HepG2 (cell line): Measurements from ENCODE around the gene IFT122. TPM values are rescaled to one million over a fixed set of nuclear protein-coding genes. Genes with fewer than 3 reads are reported as not detected.

Experiments
- DPF2 ChIP-seq: sonication (generic); formaldehyde crosslinking; IDR thresholded peaks from 2 replicates; pipeline ENCODE4 v1.4.0; 2020; ENCODE audit warnings: mild to moderate bottlenecking, low read depth, missing genetic modification reagents, borderline replicate concordance
- FIP1L1 ChIP-seq: fragments of 200-400 bp; formaldehyde crosslinking; IDR thresholded peaks from 2 replicates; pipeline ENCODE4 v1.6.1; 2018; ENCODE audit warnings: low read depth, mild to moderate bottlenecking, low read length, moderate library complexity, borderline replicate concordance; ENCODE audit not compliant: insufficient read depth
- HNRNPL ChIP-seq: fragments of 200-400 bp; formaldehyde crosslinking; IDR thresholded peaks from 2 replicates; pipeline ENCODE4 v1.6.1; 2017; ENCODE audit warnings: mild to moderate bottlenecking, low read depth, low read length
- TBL1XR1 ChIP-seq: fragments of 150-350 bp; IDR thresholded peaks from 2 replicates; pipeline ENCODE4 v1.6.1; 2014; ENCODE audit warnings: borderline replicate concordance, low read length; ENCODE audit not compliant: partially characterized antibody
- TBX3 ChIP-seq: fragments of 450-650 bp; IDR thresholded peaks from 2 replicates; pipeline ENCODE4 v1.6.1; 2017; ENCODE audit warnings: antibody characterized with exemption, mild to moderate bottlenecking, inconsistent platforms, borderline replicate concordance
- ZNF205 ChIP-seq: IDR thresholded peaks from 2 replicates; pipeline ENCODE4 v1.6.1; 2018; ENCODE audit warnings: missing biosample characterization, missing genetic modification reagents
- ZNF747 ChIP-seq: sonication (generic); formaldehyde crosslinking; IDR thresholded peaks from 2 replicates; pipeline ENCODE4 v1.8.1; 2023; ENCODE audit warnings: missing genetic modification reagents, mild to moderate bottlenecking, borderline replicate concordance
- ZNF782 ChIP-seq: sonication (generic); formaldehyde crosslinking; IDR thresholded peaks from 2 replicates; pipeline ENCODE4 v1.4.0; 2020; ENCODE audit warnings: missing genetic modification reagents, mild to moderate bottlenecking, borderline replicate concordance
- ZNF83 ChIP-seq: sonication (generic); formaldehyde crosslinking; IDR thresholded peaks from 2 replicates; pipeline ENCODE4 v1.4.0; 2020; ENCODE audit warnings: missing genetic modification reagents, mild to moderate bottlenecking, borderline replicate concordance
- polyA plus RNA-seq, 8 experiments: library from polyadenylated mRNA; depleted of rRNA in 3 of 8; stranded (reverse) in 7 of 8; unstranded in 1 of 8; fragments of >200 nt; fragmentation: Illumina TruSeq in 4 of 8; extraction: Trizol in 4 of 8; gene quantifications; 2 replicates each; pipeline versions ENCODE4 v1.2.1 to v1.2.3, GENCODE V29; 2011 to 2016; ENCODE audit warnings: low read depth in 4 of 8, missing spikeins in 1 of 8, mixed read lengths in 1 of 8; ENCODE audit not compliant: insufficient read depth in 1 of 8
- total RNA-seq, 5 experiments: library from RNA; depleted of rRNA; stranded (reverse); fragments of >200 nt; fragmentation: Illumina TruSeq; extraction: Trizol; gene quantifications; 2 replicates each; pipeline ENCODE4 v1.2.3, GENCODE V29; 2016; ENCODE audit warnings: low read depth in 1 of 5
- TF ChIP-seq, protein P1 (sequence below): sonication (generic); formaldehyde crosslinking; IDR thresholded peaks from 2 replicates; pipeline ENCODE4 v1.8.1; 2022; ENCODE audit warnings: mild to moderate bottlenecking, missing genetic modification reagents
- TF ChIP-seq, protein P2 (sequence below): sonication (generic); formaldehyde crosslinking; IDR thresholded peaks from 2 replicates; pipeline ENCODE4 v1.5.0; 2020; ENCODE audit warnings: mild to moderate bottlenecking, missing genetic modification reagents
- TF ChIP-seq, protein P3 (sequence below): sonication (generic); formaldehyde crosslinking; IDR thresholded peaks from 2 replicates; pipeline ENCODE4 v1.4.0; 2020; ENCODE audit warnings: mild to moderate bottlenecking, missing genetic modification reagents
- TF ChIP-seq, protein P4 (sequence below): sonication (generic); formaldehyde crosslinking; IDR thresholded peaks from 2 replicates; pipeline ENCODE4 v1.5.0; 2020; ENCODE audit warnings: mild to moderate bottlenecking, missing genetic modification reagents
- TF ChIP-seq, protein P5 (sequence below): sonication (generic); formaldehyde crosslinking; IDR thresholded peaks from 2 replicates; pipeline ENCODE4 v1.5.0; 2020; ENCODE audit warnings: missing genetic modification reagents, mild to moderate bottlenecking, borderline replicate concordance
- TF ChIP-seq, protein P6 (sequence below): IDR thresholded peaks from 2 replicates; pipeline ENCODE4 v1.6.1; 2012; ENCODE audit warnings: low read length, improper control_type of control experiment

The IFT122 gene
- total and polyA plus RNA-seq, 2 of the 13 experiments (the other 11 are each of a cell fraction or from before 2014, with no cell fraction given) = 10.1 to 10.3 TPM

DNA sequence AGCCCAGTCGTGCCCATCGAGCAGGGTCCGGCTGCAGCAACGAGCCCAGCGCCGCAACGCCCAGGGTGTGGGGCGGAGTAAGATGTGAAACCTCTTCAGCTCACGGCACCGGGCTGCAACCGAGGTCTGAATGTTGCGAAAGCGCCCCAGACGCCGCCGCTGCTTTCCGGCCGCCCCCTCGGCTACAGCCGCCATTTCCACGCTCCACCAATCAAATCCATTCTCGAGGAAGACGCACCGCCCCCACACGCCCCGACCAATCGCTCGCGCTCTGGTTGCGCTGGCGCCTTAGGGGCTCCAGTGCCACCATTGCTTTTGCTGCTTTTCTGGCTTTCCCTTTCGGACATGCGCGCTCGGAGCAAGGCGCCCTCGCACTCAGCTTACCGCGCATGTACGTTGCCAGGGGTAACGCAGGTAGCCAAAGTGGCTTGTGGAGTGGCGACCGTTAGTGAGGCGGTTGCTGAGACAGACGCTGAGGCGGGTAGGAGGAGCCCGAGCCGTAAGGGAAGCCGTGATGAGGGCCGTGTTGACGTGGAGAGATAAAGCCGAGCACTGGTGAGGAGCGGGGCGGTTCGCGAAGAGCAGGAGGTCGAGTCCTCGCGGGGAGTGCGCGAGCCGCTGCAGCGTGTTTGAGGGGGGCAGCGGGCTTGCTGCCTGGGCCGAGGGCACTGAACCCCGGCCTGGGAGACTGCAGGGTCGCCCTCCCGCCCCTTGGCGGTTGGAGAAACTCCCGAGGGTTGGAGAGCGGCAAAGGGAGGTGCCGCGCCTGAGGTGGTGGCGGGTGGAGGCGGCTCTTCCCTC, at the start of gene IFT122, which contains the start of gene MBD4 (continued):
- TF ChIP-seq, protein P1, sequence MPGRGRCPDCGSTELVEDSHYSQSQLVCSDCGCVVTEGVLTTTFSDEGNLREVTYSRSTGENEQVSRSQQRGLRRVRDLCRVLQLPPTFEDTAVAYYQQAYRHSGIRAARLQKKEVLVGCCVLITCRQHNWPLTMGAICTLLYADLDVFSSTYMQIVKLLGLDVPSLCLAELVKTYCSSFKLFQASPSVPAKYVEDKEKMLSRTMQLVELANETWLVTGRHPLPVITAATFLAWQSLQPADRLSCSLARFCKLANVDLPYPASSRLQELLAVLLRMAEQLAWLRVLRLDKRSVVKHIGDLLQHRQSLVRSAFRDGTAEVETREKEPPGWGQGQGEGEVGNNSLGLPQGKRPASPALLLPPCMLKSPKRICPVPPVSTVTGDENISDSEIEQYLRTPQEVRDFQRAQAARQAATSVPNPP (CRISPR knock-in tag) = no peak
- no peak for TF ChIP-seq FIP1L1
- TF ChIP-seq TBL1XR1 = no peak
- TF ChIP-seq ZNF83 (CRISPR knock-in tag) = 0 out of 2 replicates have a peak, but pooled peaks have one; percentile 60
- TF ChIP-seq, protein P2, sequence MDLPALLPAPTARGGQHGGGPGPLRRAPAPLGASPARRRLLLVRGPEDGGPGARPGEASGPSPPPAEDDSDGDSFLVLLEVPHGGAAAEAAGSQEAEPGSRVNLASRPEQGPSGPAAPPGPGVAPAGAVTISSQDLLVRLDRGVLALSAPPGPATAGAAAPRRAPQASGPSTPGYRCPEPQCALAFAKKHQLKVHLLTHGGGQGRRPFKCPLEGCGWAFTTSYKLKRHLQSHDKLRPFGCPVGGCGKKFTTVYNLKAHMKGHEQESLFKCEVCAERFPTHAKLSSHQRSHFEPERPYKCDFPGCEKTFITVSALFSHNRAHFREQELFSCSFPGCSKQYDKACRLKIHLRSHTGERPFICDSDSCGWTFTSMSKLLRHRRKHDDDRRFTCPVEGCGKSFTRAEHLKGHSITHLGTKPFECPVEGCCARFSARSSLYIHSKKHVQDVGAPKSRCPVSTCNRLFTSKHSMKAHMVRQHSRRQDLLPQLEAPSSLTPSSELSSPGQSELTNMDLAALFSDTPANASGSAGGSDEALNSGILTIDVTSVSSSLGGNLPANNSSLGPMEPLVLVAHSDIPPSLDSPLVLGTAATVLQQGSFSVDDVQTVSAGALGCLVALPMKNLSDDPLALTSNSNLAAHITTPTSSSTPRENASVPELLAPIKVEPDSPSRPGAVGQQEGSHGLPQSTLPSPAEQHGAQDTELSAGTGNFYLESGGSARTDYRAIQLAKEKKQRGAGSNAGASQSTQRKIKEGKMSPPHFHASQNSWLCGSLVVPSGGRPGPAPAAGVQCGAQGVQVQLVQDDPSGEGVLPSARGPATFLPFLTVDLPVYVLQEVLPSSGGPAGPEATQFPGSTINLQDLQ = no peak
- TF ChIP-seq, protein P3, sequence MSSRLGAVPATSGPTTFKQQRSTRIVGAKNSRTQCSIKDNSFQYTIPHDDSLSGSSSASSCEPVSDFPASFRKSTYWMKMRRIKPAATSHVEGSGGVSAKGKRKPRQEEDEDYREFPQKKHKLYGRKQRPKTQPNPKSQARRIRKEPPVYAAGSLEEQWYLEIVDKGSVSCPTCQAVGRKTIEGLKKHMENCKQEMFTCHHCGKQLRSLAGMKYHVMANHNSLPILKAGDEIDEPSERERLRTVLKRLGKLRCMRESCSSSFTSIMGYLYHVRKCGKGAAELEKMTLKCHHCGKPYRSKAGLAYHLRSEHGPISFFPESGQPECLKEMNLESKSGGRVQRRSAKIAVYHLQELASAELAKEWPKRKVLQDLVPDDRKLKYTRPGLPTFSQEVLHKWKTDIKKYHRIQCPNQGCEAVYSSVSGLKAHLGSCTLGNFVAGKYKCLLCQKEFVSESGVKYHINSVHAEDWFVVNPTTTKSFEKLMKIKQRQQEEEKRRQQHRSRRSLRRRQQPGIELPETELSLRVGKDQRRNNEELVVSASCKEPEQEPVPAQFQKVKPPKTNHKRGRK (CRISPR knock-in tag) = no peak
- TF ChIP-seq, protein P4, sequence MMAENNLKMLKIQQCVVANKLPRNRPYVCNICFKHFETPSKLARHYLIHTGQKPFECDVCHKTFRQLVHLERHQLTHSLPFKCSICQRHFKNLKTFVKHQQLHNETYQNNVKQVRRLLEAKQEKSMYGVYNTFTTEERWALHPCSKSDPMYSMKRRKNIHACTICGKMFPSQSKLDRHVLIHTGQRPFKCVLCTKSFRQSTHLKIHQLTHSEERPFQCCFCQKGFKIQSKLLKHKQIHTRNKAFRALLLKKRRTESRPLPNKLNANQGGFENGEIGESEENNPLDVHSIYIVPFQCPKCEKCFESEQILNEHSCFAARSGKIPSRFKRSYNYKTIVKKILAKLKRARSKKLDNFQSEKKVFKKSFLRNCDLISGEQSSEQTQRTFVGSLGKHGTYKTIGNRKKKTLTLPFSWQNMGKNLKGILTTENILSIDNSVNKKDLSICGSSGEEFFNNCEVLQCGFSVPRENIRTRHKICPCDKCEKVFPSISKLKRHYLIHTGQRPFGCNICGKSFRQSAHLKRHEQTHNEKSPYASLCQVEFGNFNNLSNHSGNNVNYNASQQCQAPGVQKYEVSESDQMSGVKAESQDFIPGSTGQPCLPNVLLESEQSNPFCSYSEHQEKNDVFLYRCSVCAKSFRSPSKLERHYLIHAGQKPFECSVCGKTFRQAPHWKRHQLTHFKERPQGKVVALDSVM (CRISPR knock-in tag) = no peak
- TF ChIP-seq, protein P5, sequence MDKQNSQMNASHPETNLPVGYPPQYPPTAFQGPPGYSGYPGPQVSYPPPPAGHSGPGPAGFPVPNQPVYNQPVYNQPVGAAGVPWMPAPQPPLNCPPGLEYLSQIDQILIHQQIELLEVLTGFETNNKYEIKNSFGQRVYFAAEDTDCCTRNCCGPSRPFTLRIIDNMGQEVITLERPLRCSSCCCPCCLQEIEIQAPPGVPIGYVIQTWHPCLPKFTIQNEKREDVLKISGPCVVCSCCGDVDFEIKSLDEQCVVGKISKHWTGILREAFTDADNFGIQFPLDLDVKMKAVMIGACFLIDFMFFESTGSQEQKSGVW (CRISPR knock-in tag) = no peak
- TF ChIP-seq TBX3 = no peak; the same call in 1 of the 2 replicates
- TF ChIP-seq HNRNPL = no peak
- 0 out of 2 replicates have a peak, but pooled peaks have one; percentile 13 for TF ChIP-seq ZNF747 (CRISPR knock-in tag)
- TF ChIP-seq ZNF205 = no peak
- TF ChIP-seq, protein P6, sequence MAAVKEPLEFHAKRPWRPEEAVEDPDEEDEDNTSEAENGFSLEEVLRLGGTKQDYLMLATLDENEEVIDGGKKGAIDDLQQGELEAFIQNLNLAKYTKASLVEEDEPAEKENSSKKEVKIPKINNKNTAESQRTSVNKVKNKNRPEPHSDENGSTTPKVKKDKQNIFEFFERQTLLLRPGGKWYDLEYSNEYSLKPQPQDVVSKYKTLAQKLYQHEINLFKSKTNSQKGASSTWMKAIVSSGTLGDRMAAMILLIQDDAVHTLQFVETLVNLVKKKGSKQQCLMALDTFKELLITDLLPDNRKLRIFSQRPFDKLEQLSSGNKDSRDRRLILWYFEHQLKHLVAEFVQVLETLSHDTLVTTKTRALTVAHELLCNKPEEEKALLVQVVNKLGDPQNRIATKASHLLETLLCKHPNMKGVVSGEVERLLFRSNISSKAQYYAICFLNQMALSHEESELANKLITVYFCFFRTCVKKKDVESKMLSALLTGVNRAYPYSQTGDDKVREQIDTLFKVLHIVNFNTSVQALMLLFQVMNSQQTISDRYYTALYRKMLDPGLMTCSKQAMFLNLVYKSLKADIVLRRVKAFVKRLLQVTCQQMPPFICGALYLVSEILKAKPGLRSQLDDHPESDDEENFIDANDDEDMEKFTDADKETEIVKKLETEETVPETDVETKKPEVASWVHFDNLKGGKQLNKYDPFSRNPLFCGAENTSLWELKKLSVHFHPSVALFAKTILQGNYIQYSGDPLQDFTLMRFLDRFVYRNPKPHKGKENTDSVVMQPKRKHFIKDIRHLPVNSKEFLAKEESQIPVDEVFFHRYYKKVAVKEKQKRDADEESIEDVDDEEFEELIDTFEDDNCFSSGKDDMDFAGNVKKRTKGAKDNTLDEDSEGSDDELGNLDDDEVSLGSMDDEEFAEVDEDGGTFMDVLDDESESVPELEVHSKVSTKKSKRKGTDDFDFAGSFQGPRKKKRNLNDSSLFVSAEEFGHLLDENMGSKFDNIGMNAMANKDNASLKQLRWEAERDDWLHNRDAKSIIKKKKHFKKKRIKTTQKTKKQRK = no peak
- peak; percentile 42; the same call in 1 of the 2 replicates for TF ChIP-seq DPF2 (CRISPR knock-in tag)
- TF ChIP-seq ZNF782 (CRISPR knock-in tag) = peak; percentile 65; the same call in 1 of the 2 replicates
